Vagina (tissue), 2 donors: Measurements from ENCODE around the gene DNTT. TPM values are rescaled to one million over a fixed set of nuclear protein-coding genes. Genes with fewer than 3 reads are reported as not detected.
"Not testable (repeated sequence)": the region's sequence is repeated elsewhere in the genome, so short reads cannot be mapped to it uniquely, and the experiment has no call there.

ENCODE experiments used
- DNase-seq, 2 donors: peaks; one replicate each; pipeline ENCODE4 v3.0.0-alpha.2; 2017; ENCODE audit errors: extremely low spot score in 2 of 2
- H3K27ac ChIP-seq: fragments of 200-600 bp; sonication (generic); one replicate; pipeline ENCODE4 v1.5.1; 2019
- H3K27me3 ChIP-seq: fragments of 200-600 bp; sonication (generic); one replicate; pipeline ENCODE4 v1.5.1; 2019
- H3K36me3 ChIP-seq, 2 donors: fragments of 200-600 bp; sonication (generic); one replicate each; pipeline ENCODE4 v1.5.1; 2017 to 2019
- H3K4me1 ChIP-seq: fragments of 200-600 bp; sonication (generic); one replicate; pipeline ENCODE4 v1.5.1; 2019
- H3K4me3 ChIP-seq, 2 donors: fragments of 200-600 bp; sonication (generic); 1 replicate in 1 of 2; 2 replicates in 1 of 2; pipeline ENCODE4 v1.5.1; 2016 to 2019
- H3K9me3 ChIP-seq: fragments of 200-600 bp; sonication (generic); one replicate; pipeline ENCODE4 v1.5.1; 2019
- POLR2A ChIP-seq, 2 donors: fragments of 450-650 bp; IDR thresholded peaks; one replicate each; pipeline ENCODE4 v1.6.1; 2017; ENCODE audit warnings: antibody characterized with exemption in 2 of 2, mild to moderate bottlenecking in 2 of 2, moderate library complexity in 2 of 2
- POLR2AphosphoS5 ChIP-seq, 2 donors: sonication (generic); formaldehyde crosslinking; IDR thresholded peaks; one replicate each; pipeline ENCODE4 v1.9.0; 2017; ENCODE audit warnings: antibody characterized with exemption in 2 of 2, mild to moderate bottlenecking in 2 of 2, low read depth in 1 of 2; ENCODE audit not compliant: insufficient read depth in 1 of 2
- intact Hi-C: fragments of 100-400 bp; cut with DNase I; formaldehyde crosslinking; loops from one replicate; pipeline ENCODE4 v1.15.1; 2023
- total RNA-seq: library from RNA; depleted of rRNA; stranded (reverse); fragments of >200 nt; gene quantifications from one replicate; pipeline ENCODE4 v1.2.3, GENCODE V29; 2016
- TF ChIP-seq, protein P1 (sequence below), 3 experiments: fragments of 450-650 bp in 2 of 3; fragments of 200-600 bp in 1 of 3; sonication (generic) in 1 of 3; IDR thresholded peaks; one replicate each; pipeline ENCODE4 v1.5.1; 2017 to 2019; ENCODE audit warnings: antibody characterized with exemption in 3 of 3, mild to moderate bottlenecking in 2 of 3, moderate library complexity in 2 of 3

The DNTT gene
- total RNA-seq, 1 donor from 2014 or later = not detected

DNA sequence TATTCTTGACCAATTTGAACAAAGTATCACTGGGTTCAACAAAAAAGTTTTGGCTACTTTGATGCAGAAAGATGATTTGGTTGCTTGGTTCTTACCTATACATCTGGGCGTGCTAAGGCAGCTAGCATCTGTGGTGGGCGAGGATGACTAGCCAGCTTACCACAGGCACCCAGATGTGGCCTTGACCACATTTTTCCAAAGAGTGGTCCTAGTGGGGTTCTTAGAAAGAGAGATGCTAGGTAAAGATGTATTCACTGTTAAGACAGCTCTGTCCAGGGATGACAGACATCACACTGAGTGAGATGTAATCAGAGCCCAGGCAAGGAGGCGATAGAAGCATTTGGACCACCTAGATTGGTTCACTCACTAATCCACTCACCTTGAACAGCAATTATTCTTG is 785 bp downstream of the DNTT start:
- H3K4me3 ChIP-seq = no peak overlapping the region
- no peak overlapping the region for H3K27ac ChIP-seq
- no peaks in the 10 kb centered on the region for H3K4me1 ChIP-seq
- H3K36me3 ChIP-seq = no peaks in the 10 kb centered on the region
- DNase-seq = peak in 1 of 2 donors; percentile 29
- no peaks in the 10 kb centered on the region for H3K9me3 ChIP-seq
- H3K27me3 ChIP-seq = no peaks in the 10 kb centered on the region
- intact Hi-C loops = no loop called here
- TF ChIP-seq POLR2AphosphoS5 (IDR thresholded peaks at IDR 0.05; ENCODE audit: insufficient read depth in 1 of 2, low read depth in 1 of 2) (no peak), POLR2A (IDR thresholded peaks at IDR 0.05) (no peak)
- TF ChIP-seq, protein P1, sequence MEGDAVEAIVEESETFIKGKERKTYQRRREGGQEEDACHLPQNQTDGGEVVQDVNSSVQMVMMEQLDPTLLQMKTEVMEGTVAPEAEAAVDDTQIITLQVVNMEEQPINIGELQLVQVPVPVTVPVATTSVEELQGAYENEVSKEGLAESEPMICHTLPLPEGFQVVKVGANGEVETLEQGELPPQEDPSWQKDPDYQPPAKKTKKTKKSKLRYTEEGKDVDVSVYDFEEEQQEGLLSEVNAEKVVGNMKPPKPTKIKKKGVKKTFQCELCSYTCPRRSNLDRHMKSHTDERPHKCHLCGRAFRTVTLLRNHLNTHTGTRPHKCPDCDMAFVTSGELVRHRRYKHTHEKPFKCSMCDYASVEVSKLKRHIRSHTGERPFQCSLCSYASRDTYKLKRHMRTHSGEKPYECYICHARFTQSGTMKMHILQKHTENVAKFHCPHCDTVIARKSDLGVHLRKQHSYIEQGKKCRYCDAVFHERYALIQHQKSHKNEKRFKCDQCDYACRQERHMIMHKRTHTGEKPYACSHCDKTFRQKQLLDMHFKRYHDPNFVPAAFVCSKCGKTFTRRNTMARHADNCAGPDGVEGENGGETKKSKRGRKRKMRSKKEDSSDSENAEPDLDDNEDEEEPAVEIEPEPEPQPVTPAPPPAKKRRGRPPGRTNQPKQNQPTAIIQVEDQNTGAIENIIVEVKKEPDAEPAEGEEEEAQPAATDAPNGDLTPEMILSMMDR (IDR thresholded peaks at IDR 0.05) = no peak

- DNase-seq = peak in 1 of 2 donors; percentile 13
- intact Hi-C loops = no loop called here
- TF ChIP-seq, protein P1 (IDR thresholded peaks at IDR 0.05) = no peak
- TF ChIP-seq POLR2AphosphoS5 (IDR thresholded peaks at IDR 0.05; ENCODE audit: insufficient read depth in 1 of 2, low read depth in 1 of 2) (no peak), POLR2A (IDR thresholded peaks at IDR 0.05) (no peak)
- Histone ChIP-seq H3K9me3 (no peaks in the 10 kb centered on the region), H3K4me3 (no peak overlapping the region), H3K4me1 (no peaks in the 10 kb centered on the region), H3K36me3 (no peaks in the 10 kb centered on the region), H3K27me3 (no peaks in the 10 kb centered on the region), H3K27ac (no peak overlapping the region)
Measured at GRCh38 chr10:96306516-96306915, 2.3 kb downstream of the DNTT start.

GRCh38 chr10:96308854-96309253 is 4.6 kb downstream of the DNTT start:
- H3K4me1 ChIP-seq, H3K27ac ChIP-seq, DNase-seq, intact Hi-C loops, H3K27me3 ChIP-seq, H3K9me3 ChIP-seq, H3K36me3 ChIP-seq, H3K4me3 ChIP-seq: not testable (repeated sequence)

DNA sequence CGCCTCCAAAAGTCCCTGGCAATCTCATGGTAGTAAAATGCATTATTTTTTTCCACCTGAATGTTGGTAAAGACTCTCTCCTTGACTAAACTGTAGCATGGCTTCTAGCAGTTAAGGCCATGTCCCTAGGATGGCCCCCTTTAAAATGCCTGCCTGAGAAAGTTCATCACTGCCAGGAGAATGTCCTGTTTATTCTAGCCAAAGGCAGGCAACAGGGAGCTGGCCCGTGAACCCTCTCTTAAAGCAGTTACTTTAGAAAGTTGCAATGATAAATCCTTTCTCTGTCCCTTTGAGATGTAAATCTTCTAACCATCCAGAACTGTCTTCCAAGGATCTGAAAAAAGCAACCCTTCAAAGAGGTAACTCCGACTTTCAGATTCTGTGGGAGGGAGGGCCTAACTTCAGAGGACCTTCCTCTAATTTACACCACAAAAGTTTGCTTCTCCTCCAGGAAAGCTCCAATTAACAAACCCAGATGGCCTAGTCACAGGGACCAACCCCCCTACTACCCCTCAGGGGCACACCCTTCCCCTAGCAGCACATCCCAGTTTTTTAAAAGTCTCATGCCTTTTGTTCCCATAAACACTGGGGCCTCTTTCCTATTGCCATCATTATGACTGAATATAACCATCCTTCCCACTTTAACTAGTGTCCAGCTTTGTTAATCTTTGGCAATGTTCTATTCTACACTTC is 5.5 kb downstream of the DNTT start:
- Histone ChIP-seq H3K27ac (no peak overlapping the region), H3K4me1 (no peaks in the 10 kb centered on the region), H3K4me3 (no peak overlapping the region), H3K9me3 (no peaks in the 10 kb centered on the region), H3K36me3 (no peaks in the 10 kb centered on the region), H3K27me3 (no peaks in the 10 kb centered on the region)
- intact Hi-C loops = no loop called here
- DNase-seq = no peak
- TF ChIP-seq POLR2A (IDR thresholded peaks at IDR 0.05) (no peak), POLR2AphosphoS5 (IDR thresholded peaks at IDR 0.05; ENCODE audit: insufficient read depth in 1 of 2, low read depth in 1 of 2) (no peak)
- TF ChIP-seq, protein P1 (IDR thresholded peaks at IDR 0.05) = no peak

GRCh38 chr10:96310321-96310669 is 6.1 kb downstream of the DNTT start:
- Histone ChIP-seq H3K27ac (peak overlapping the region; percentile 4), H3K36me3 (no peaks in the 10 kb centered on the region), H3K9me3 (no peaks in the 10 kb centered on the region), H3K4me3 (no peak overlapping the region), H3K4me1 (no peaks in the 10 kb centered on the region), H3K27me3 (no peaks in the 10 kb centered on the region)
- no peak for TF ChIP-seq POLR2AphosphoS5 (IDR thresholded peaks at IDR 0.05; ENCODE audit: insufficient read depth in 1 of 2, low read depth in 1 of 2)
- TF ChIP-seq POLR2A (IDR thresholded peaks at IDR 0.05) = no peak
- TF ChIP-seq, protein P1 (IDR thresholded peaks at IDR 0.05) = no peak
- DNase-seq = no peak
- intact Hi-C loops = no loop called here
